DOHH2 (cell line): ENCODE data around the gene PRKCH.

Experiments
- CTCF ChIP-seq: fragments of 200-600 bp; sonication (generic); IDR thresholded peaks from one replicate; pipeline ENCODE4 v1.5.1; 2014; ENCODE audit warnings: antibody characterized with exemption, mild to moderate bottlenecking, low read depth, low read length; ENCODE audit not compliant: poor library complexity, severe bottlenecking
- EZH2phosphoT487 ChIP-seq: fragments of 200-600 bp; sonication (generic); IDR thresholded peaks from 2 replicates; pipeline ENCODE4 v1.6.1; 2017; ENCODE audit warnings: borderline replicate concordance, mild to moderate bottlenecking, antibody characterized with exemption, low read length, moderate library complexity, mixed read lengths

- TF ChIP-seq CTCF (no peak), EZH2phosphoT487 (no peak)
These were observed 153.3 kb downstream of the PRKCH start for GRCh38 chr14:61474701-61475100.
